SK-N-SH treated with all-trans-retinoic acid at 6 μM for 48 hours (cell line): Measurements from ENCODE around the gene GRK4.

Source experiments
- PATZ1 ChIP-seq: fragments of 250-450 bp; sonication (Bioruptor Pico); IDR thresholded peaks from 2 replicates; pipeline ENCODE4 v1.8.0; 2020; ENCODE audit warnings: mild to moderate bottlenecking, moderate library complexity, borderline replicate concordance
- TOX ChIP-seq: fragments of 250-450 bp; sonication (Bioruptor Pico); IDR thresholded peaks from 2 replicates; pipeline ENCODE4 v1.8.0; 2021; ENCODE audit warnings: mild to moderate bottlenecking, moderate library complexity, borderline replicate concordance

- TF ChIP-seq PATZ1, result no peak
- no peak for TF ChIP-seq TOX (CRISPR knock-in tag)
These were observed 78.9 kb downstream of the GRK4 start for GRCh38 chr4:3042226-3042625.
